ENCODE measurements around the gene ECE2.

ECE2 gene

GRCh38 chr3:184300378-184300720, 24.5 kb downstream of the ECE2 start:
- TF ChIP-seq EZH2 (IDR thresholded peaks at IDR 0.05; ENCODE audit: borderline replicate concordance, low read length) (no peak), CTCF (IDR thresholded peaks at IDR 0.05; ENCODE audit: low read length) (no peak)
- Histone ChIP-seq H3K36me3 (ENCODE audit: insufficient read depth, low read length) (peaks cover 54% of the 10 kb centered on the region), H3K79me2 (ENCODE audit: insufficient read depth, low read length) (peaks cover 15% of the 10 kb centered on the region)

GRCh38 chr3:184305577-184305976, 29.8 kb downstream of the ECE2 start:
- Histone ChIP-seq H3K36me3 (ENCODE audit: insufficient read depth, low read length) (peaks cover 93% of the 10 kb centered on the region), H3K9me3 (ENCODE audit: low read length) (no peaks in the 10 kb centered on the region), H3K79me2 (ENCODE audit: insufficient read depth, low read length) (peaks cover 2% of the 10 kb centered on the region; the same call in 1 of the 2 replicates), H3F3A (ENCODE audit: insufficient read depth, low read length) (no peaks in the 10 kb centered on the region), H4K20me1 (ENCODE audit: insufficient read depth, low read length) (no peaks in the 10 kb centered on the region), H3K4me3 (ENCODE audit: low read depth, low read length, poor library complexity, severe bottlenecking) (no peak overlapping the region), H3K9ac (ENCODE audit: low read length) (no peak overlapping the region), H3K9me2 (ENCODE audit: low read depth, low read length) (no peaks in the 10 kb centered on the region), H3K27me3 (ENCODE audit: insufficient read depth, low read length) (no peaks in the 10 kb centered on the region), H3K4me1 (ENCODE audit: insufficient read depth, low read length, severe bottlenecking) (peaks cover 2% of the 10 kb centered on the region), H2AFZ (ENCODE audit: low read length) (no peak overlapping the region), H3K4me2 (ENCODE audit: low read length) (no peak overlapping the region), H3K27ac (ENCODE audit: low read depth, low read length, poor library complexity, severe bottlenecking) (no peak overlapping the region)
- TF ChIP-seq EZH2 (IDR thresholded peaks at IDR 0.05; ENCODE audit: borderline replicate concordance, low read length) (no peak), CTCF (IDR thresholded peaks at IDR 0.05; ENCODE audit: low read length) (peak; percentile 65)

More at GRCh38 chr3:184300378-184300720, 24.5 kb downstream of the ECE2 start:
- Histone ChIP-seq H2AFZ (ENCODE audit: low read length) (no peak overlapping the region), H3K27ac (ENCODE audit: low read depth, low read length, poor library complexity, severe bottlenecking) (no peak overlapping the region), H4K20me1 (ENCODE audit: insufficient read depth, low read length) (no peaks in the 10 kb centered on the region), H3K4me2 (ENCODE audit: low read length) (peak overlapping the region; percentile 75), H3K9me3 (ENCODE audit: low read length) (no peaks in the 10 kb centered on the region), H3K4me3 (ENCODE audit: low read depth, low read length, poor library complexity, severe bottlenecking) (peak overlapping the region; percentile 92), H3K27me3 (ENCODE audit: insufficient read depth, low read length) (no peaks in the 10 kb centered on the region), H3K4me1 (ENCODE audit: insufficient read depth, low read length, severe bottlenecking) (peaks cover 19% of the 10 kb centered on the region), H3F3A (ENCODE audit: insufficient read depth, low read length) (no peaks in the 10 kb centered on the region), H3K9me2 (ENCODE audit: low read depth, low read length) (no peaks in the 10 kb centered on the region), H3K9ac (ENCODE audit: low read length) (peak overlapping the region; percentile 93)

- no peak overlapping the region for H3K9ac ChIP-seq (ENCODE audit: low read length)
Observed at GRCh38 chr3:184306341-184306972, 30.6 kb downstream of the ECE2 start.

More at GRCh38 chr3:184306341-184306972, 30.6 kb downstream of the ECE2 start:
- H3K4me1 ChIP-seq (ENCODE audit: insufficient read depth, low read length, severe bottlenecking): no peaks in the 10 kb centered on the region
- H3K79me2 ChIP-seq (ENCODE audit: insufficient read depth, low read length): no peaks in the 10 kb centered on the region
- H3K9me2 ChIP-seq (ENCODE audit: low read depth, low read length): no peaks in the 10 kb centered on the region
- H2AFZ ChIP-seq (ENCODE audit: low read length): no peak overlapping the region
- no peak overlapping the region for H3K27ac ChIP-seq (ENCODE audit: low read depth, low read length, poor library complexity, severe bottlenecking)
- H4K20me1 ChIP-seq (ENCODE audit: insufficient read depth, low read length): no peaks in the 10 kb centered on the region
- no peak overlapping the region for H3K4me2 ChIP-seq (ENCODE audit: low read length)
- no peaks in the 10 kb centered on the region for H3K27me3 ChIP-seq (ENCODE audit: insufficient read depth, low read length)
- no peaks in the 10 kb centered on the region for H3K9me3 ChIP-seq (ENCODE audit: low read length)
- H3K36me3 ChIP-seq (ENCODE audit: insufficient read depth, low read length): peaks cover 84% of the 10 kb centered on the region
- H3F3A ChIP-seq (ENCODE audit: insufficient read depth, low read length): 0 out of 2 replicates have a peak, but pooled peaks cover 3% of the 10 kb centered on the region
- TF ChIP-seq CTCF (IDR thresholded peaks at IDR 0.05; ENCODE audit: low read length): no peak
- TF ChIP-seq EZH2 (IDR thresholded peaks at IDR 0.05; ENCODE audit: borderline replicate concordance, low read length): no peak
- H3K4me3 ChIP-seq (ENCODE audit: low read depth, low read length, poor library complexity, severe bottlenecking): no peak overlapping the region

All from OCI-LY1 (cell line).